ENCODE measurements around the gene TMEFF2.
A peak's percentile ranks its signal among the peaks of the same experiment; 100 is the strongest.

The TMEFF2 gene

GRCh38 chr2:192007581-192008228 is 187.0 kb downstream of the TMEFF2 start:
- DNase-seq: no peak

- peak in 1 of 2 experiments; percentile 2 for DNase-seq
These were observed 189.5 kb downstream of the TMEFF2 start for GRCh38 chr2:192005211-192005610.

GRCh38 chr2:192004188-192004963 is 190.4 kb downstream of the TMEFF2 start:
- DNase-seq: no peak

- no peak for DNase-seq
These were observed 192.3 kb downstream of the TMEFF2 start for GRCh38 chr2:192002418-192002817.

- peak; percentile 70 to 81 for DNase-seq
These were observed 194.3 kb downstream of the TMEFF2 start for GRCh38 chr2:192000196-192000980.

GRCh38 chr2:191999101-191999841 is 195.5 kb downstream of the TMEFF2 start:
- peak; percentile 15 to 40 for DNase-seq

GRCh38 chr2:191995285-191995684 is 199.4 kb downstream of the TMEFF2 start:
- peak in 1 of 2 experiments; percentile 22 for DNase-seq

GRCh38 chr2:191994749-191995148 is 200.0 kb downstream of the TMEFF2 start:
- DNase-seq: no peak

GRCh38 chr2:191991442-191991841 is 203.3 kb downstream of the TMEFF2 start:
- DNase-seq: no peak

GRCh38 chr2:191985740-191986139 is 209.0 kb downstream of the TMEFF2 start:
- no peak for DNase-seq

GRCh38 chr2:191983591-191983990 is 211.1 kb downstream of the TMEFF2 start:
- DNase-seq: no peak

GRCh38 chr2:191983186-191983585 is 211.5 kb downstream of the TMEFF2 start:
- peak in 1 of 2 experiments; percentile 3 for DNase-seq

GRCh38 chr2:191981706-191982105 is 213.0 kb downstream of the TMEFF2 start:
- no peak for DNase-seq

- DNase-seq: no peak
These were observed 214.2 kb downstream of the TMEFF2 start for GRCh38 chr2:191980483-191980882.

- DNase-seq: no peak
These were observed 215.5 kb downstream of the TMEFF2 start for GRCh38 chr2:191979221-191979730.

GRCh38 chr2:191977754-191978153 is 217.0 kb downstream of the TMEFF2 start:
- no peak for DNase-seq

GRCh38 chr2:191976436-191976835 is 218.3 kb downstream of the TMEFF2 start:
- DNase-seq: no peak

GRCh38 chr2:191974676-191975075 is 220.1 kb downstream of the TMEFF2 start:
- no peak for DNase-seq

GRCh38 chr2:191970867-191971266 is 223.9 kb downstream of the TMEFF2 start:
- DNase-seq: no peak

GRCh38 chr2:191968120-191968519 is 226.6 kb downstream of the TMEFF2 start:
- DNase-seq: no peak

GRCh38 chr2:191965733-191966132 is 229.0 kb downstream of the TMEFF2 start:
- no peak for DNase-seq

GRCh38 chr2:191961556-191961955 is 233.2 kb downstream of the TMEFF2 start:
- DNase-seq: no peak

- DNase-seq: peak in 1 of 2 experiments; percentile 23
These were observed 235.5 kb downstream of the TMEFF2 start for GRCh38 chr2:191959209-191959608.

Data from NCI-H446 (cell line).